Measurements from ENCODE around the gene FOLR2.
"Not testable (repeated sequence)": the region's sequence is repeated elsewhere in the genome, so short reads cannot be mapped to it uniquely, and the experiment has no call there.

FOLR2 gene

GRCh38 chr11:72216638-72217037, at the start of gene FOLR2:
Gene FOLR2 (plus strand): TSS chr11:72216794. CDS start chr11:72218585, 1,791 bp downstream.
- no peak for FAIRE-seq

- not testable (repeated sequence) for FAIRE-seq
Measured at GRCh38 chr11:72169046-72169555, 47.5 kb upstream of the FOLR2 start.

DNA sequence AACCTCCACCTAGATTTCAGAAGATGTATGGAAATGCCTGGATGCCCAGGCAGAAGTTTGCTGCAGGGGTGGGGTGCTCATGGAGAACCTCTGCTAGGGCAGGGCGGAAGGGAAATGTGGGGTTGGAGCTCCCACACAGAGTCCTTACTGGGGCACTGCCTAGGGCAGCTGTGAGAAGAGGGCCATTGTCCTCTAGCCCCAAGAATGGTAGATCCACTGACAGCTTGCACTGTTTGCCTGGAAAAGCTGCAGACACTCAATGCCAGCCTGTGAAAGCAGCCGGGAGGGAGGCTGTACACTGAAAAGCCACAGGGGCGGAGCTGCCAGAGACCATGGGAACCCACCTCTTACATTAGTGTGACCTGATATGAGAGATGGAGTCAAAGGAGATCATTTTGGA, 46.8 kb upstream of the FOLR2 start:
- not testable (repeated sequence) for FAIRE-seq

GRCh38 chr11:72172043-72172442, 44.6 kb upstream of the FOLR2 start:
- FAIRE-seq: not testable (repeated sequence)

- FAIRE-seq: no peak
Measured at GRCh38 chr11:72173291-72173690, 43.3 kb upstream of the FOLR2 start.

GRCh38 chr11:72174302-72175070, 42.1 kb upstream of the FOLR2 start:
- no peak for FAIRE-seq

DNA sequence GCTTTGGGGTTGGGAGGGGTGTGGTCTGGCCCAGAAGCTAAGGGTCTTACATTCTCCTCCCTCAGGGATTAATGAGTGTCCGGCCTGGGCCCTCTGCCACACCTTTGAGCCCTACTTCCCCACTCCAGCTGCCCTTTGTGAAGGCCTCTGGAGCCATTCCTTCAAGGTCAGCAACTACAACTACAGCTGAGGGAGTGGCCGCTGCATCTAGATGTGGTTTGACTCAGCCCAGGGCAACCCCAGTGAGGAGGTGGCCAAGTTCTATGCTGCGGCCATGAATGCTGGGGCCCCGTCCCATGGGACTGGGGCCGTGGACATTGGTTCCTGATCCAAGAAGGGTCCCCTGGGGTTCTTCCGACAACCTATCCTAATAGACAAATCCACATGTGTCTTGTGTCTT, 38.9 kb upstream of the FOLR2 start:
- FAIRE-seq: no peak

- FAIRE-seq: no peak
Measured at GRCh38 chr11:72179049-72179803, 37.4 kb upstream of the FOLR2 start.

DNA sequence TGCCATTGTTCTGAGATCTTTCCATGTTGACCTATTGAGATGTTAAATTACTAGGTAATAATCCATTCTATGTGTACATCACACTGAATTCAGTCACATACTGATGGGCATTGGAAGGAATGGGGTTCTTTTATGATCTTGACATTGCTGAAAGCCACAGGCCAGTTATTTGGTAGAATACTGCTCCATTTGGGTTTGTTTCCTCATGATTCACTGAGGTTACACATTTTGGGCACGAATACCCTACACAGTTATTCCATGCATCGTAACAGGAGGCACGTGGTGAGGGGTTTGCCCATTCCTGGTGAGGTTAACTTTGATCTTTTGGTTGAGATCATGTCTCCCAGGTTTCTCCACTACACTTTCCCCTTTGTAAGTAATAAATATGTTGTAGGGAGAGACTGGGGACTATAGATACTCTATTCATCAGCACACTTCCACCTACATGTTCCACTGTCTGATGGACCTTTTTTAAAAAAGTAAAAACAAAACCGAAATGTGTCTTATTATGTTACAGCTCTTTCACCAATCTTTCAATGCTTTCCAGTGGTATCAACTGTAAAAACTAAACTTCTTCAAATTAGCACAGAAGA, 36.7 kb upstream of the FOLR2 start:
- FAIRE-seq: no peak

GRCh38 chr11:72180892-72181552, 35.6 kb upstream of the FOLR2 start:
- not testable (repeated sequence) for FAIRE-seq

- not testable (repeated sequence) for FAIRE-seq
Measured at GRCh38 chr11:72181553-72181958, 35.0 kb upstream of the FOLR2 start.

GRCh38 chr11:72188267-72188666, 28.3 kb upstream of the FOLR2 start:
- no peak for FAIRE-seq

DNA sequence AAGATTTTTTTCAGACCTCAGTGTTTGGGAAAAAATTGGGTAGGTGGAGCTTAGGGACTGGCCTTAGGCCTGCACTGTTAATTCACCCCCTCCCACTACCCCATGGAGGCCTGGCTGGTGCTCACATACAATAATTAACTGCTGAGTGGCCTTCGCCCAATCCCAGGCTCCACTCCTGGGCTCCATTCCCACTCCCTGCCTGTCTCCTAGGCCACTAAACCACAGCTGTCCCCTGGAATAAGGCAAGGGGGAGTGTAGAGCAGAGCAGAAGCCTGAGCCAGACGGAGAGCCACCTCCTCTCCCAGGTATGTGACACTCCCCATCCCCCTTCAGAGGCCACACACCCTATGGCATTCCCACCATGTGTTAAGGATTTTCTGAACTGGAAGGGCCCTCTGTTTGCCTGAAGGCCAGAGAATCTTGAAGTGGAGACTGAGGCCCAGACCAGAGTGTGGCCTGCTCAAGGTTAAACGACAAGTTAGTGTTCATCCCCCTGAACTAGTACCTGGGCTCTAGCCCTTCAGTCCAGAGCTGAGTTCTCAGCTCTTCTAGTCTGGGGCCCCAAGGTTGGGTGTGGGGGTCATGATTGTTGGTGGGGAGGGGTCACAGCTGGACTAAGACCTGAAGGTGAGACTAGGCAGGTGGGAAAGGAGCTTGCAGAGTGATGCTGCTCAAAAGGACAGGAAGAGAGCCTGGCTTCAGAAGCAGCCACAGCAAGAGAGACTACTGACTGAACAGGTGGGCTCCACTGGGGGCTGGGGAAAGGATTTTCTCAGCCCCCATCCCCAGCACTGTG, 26.9 kb upstream of the FOLR2 start:
- FAIRE-seq: no peak

DNA sequence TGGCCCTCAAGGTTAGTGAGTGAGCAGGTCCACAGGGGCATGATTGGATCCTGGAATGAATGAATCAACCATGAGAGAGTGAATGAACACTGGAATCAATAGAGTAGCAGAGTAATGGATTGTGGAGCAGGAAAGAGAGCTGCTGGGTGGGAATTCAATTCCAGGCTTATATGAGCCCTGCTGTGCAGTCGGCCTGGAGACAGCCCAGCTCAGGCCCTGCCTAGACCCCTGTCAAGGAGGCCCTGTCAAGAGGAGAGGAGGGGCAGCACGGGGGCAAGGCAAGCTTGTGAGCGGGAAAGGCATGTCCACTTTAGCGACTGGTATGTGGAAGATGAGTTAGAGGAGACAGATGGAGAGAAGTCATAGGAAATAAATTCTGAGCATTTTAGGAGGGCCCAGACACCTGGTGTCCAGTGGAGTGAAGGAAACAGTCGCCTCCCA, 25.9 kb upstream of the FOLR2 start:
- no peak for FAIRE-seq

DNA sequence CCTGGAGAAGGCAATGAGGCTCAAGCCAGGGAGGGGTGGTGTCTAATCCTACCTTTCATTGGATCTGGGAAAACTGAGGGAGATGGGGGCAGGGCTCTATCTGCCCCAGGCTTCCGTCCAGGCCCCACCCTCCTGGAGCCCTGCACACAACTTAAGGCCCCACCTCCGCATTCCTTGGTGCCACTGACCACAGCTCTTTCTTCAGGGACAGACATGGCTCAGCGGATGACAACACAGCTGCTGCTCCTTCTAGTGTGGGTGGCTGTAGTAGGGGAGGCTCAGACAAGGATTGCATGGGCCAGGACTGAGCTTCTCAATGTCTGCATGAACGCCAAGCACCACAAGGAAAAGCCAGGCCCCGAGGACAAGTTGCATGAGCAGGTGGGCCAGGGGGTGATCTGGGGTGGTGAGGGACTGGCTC, 24.6 kb upstream of the FOLR2 start, which contains the start of gene FOLR1:
FOLR1 (plus strand) TSS at position 180 of the 421 bp plus-strand sequence; CDS start at position 214, 34 bp downstream.
- no peak for FAIRE-seq

DNA sequence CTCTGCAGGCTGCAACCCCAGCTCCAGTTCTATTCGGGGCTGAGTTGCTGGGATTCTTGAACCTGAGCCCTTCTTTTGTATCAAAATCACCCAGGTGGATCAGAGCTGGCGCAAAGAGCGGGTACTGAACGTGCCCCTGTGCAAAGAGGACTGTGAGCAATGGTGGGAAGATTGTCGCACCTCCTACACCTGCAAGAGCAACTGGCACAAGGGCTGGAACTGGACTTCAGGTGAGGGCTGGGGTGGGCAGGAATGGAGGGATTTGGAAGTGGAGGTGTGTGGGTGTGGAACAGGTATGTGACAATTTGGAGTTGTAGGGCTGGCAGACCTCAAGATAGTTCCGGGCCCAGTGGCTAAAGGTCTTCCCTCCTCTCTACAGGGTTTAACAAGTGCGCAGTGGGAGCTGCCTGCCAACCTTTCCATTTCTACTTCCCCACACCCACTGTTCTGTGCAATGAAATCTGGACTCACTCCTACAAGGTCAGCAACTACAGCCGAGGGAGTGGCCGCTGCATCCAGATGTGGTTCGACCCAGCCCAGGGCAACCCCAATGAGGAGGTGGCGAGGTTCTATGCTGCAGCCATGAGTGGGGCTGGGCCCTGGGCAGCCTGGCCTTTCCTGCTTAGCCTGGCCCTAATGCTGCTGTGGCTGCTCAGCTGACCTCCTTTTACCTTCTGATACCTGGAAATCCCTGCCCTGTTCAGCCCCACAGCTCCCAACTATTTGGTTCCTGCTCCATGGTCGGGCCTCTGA, 20.9 kb upstream of the FOLR2 start:
- FAIRE-seq: no peak

- FAIRE-seq: not testable (repeated sequence)
Measured at GRCh38 chr11:72201445-72201844, 15.1 kb upstream of the FOLR2 start.

DNA sequence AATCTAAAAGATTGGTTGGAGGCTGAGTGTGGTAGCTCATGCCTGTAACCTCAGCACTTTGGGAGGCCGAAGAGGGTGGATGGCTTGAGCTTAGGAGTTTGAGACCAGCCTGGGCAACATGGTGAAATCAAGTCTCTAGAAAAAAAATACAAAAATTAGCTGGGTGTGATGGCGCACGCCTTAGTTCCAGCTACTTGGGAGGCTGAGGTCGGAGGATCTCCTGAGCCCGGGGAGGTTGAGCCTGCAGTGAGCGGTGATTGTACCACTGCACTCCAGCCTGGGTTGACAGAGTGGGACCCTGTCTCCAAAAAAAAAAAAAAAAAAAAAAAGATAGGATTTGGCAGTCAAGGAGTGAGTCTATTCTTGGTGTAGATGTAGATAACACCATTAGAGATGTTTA, 14.0 kb upstream of the FOLR2 start:
- FAIRE-seq: no peak

DNA sequence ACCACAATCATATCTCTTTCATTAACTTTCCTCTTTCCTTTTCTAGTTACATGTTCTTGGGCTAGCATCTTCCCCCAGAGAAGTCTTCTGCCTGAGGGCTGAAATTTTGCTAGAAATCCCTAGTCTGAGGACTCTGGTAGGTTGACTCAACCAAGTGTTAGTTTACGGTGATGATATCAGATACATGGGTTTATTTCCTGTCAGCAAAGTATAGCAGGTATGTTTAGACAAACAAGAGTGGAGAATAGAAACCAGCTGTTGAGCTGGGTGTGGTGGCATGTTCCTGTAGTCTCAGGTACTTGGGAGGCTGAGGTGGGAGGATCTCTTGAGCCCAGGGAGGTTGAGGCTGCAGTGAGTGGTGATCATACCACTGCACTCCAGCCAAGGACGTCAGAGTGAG, 13.4 kb upstream of the FOLR2 start:
- no peak for FAIRE-seq

- no peak for FAIRE-seq
Measured at GRCh38 chr11:72204886-72205285, 11.7 kb upstream of the FOLR2 start.

- not testable (repeated sequence) for FAIRE-seq
Measured at GRCh38 chr11:72206794-72207193, 9.8 kb upstream of the FOLR2 start.
